ENCODE data around the gene LRPAP1. TPM values are rescaled to one million over a fixed set of nuclear protein-coding genes. Genes with fewer than 3 reads are reported as not detected.
"Not testable (repeated sequence)": the region's sequence is repeated elsewhere in the genome, so short reads cannot be mapped to it uniquely, and the experiment has no call there.

LRPAP1 gene
- total RNA-seq, 1 donor from 2014 or later = 76.1 TPM

DNA sequence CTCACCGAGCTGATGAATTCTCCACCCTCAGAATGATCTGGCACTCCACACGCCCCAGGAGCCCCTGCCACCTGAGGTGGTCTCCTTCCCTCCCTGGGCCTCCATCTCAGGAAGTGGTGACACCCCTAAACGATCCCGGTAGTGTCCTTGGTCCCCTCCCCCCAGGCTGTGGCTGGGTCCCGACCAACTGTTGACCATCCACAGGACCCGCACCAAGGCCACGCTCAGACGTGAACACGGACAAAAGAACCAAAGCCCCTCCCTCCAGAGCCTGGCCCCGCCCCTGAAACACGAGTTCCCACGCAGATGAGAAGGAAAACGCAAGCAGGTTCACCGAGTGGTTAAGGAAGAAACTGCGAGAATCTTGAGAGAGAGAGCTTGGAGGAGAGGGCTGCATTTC is 16.6 kb downstream of the LRPAP1 start:
- Mint-ChIP-seq H3K36me3 (ENCODE audit: low read depth) (peaks cover 43% of the 10 kb centered on the region), H3K27ac (no peak overlapping the region), H3K27me3 (no peaks in the 10 kb centered on the region), H3K4me3 (no peak overlapping the region), H3K9me3 (no peaks in the 10 kb centered on the region), H3K4me1 (no peaks in the 10 kb centered on the region)
- intact Hi-C loops (cut with micrococcal nuclease) = no loop called here
- DNase-seq = no peak

DNA sequence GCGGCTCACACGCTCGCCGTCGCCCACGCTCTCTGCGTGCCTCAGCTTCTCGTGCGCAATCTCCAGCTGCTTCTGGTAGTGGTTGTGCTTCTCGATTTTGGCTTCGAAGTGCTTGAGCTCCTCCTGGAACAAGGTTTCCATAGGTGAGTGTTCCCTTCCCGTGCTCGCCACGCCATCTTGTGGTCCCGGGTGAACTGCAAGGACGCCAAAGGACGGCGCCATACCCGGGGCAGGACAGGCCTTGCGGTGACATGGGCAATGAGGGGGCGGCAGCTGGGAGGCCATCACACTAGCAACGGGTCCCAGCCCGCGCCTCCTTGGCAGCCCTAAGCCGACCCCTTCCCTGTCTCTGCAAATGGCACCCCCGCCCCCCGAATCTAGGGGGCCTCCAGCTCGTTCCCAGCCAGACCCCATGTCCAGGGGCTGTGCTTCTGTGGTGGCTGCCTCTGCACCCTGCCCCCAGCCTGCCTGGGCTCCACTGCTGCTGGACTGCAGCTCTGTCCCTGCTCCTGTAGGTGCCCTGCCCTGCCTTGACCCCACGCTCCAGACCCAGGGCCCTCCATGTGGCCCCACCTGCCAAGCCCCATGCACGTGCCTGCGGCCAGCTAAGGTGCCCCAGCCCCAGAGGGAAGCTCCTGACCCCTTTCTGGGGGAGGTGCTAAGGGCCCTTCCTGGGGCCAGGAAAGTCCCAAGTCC is 17.3 kb downstream of the LRPAP1 start:
- H3K36me3 Mint-ChIP-seq (ENCODE audit: low read depth) = peaks cover 46% of the 10 kb centered on the region

DNA sequence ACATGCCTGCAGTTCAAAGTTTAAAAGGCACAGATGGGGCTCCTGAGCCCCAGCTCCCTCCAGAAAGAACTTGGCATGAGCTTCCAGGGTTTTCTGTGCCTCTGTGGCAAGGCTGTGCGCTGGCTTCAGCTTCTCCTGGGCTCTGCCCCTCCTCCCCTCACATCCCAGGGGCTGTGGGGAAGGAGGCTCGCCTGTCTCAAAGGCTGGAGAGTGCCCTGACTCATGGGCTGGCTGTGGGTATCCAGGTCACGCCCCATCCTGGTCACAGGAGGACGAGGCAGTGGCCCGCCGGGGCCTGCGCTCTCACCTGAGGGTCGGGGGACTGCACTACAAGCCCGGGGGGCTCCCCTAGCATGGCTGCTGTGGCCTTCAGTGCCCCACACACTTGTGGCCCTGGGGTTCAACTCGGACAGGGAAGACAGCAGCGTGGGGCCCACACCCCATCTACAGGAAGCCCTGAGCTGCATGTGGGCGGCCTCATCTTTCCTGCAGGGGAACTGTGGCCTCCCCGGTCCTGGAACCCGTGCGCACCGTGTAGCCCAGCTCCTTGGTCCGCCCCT is 17.9 kb downstream of the LRPAP1 start:
- intact Hi-C loops (cut with micrococcal nuclease) = no loop called here
- DNase-seq = no peak
- Mint-ChIP-seq H3K36me3 (ENCODE audit: low read depth) (peaks cover 49% of the 10 kb centered on the region), H3K4me3 (no peak overlapping the region), H3K4me1 (no peaks in the 10 kb centered on the region), H3K9me3 (no peaks in the 10 kb centered on the region), H3K27ac (no peak overlapping the region), H3K27me3 (no peaks in the 10 kb centered on the region)

More for the DNA sequence above, 17.3 kb downstream of the LRPAP1 start:
- Mint-ChIP-seq H3K9me3 (no peaks in the 10 kb centered on the region), H3K4me3 (no peak overlapping the region), H3K4me1 (no peaks in the 10 kb centered on the region), H3K27ac (no peak overlapping the region), H3K27me3 (no peaks in the 10 kb centered on the region)
- intact Hi-C loops (cut with micrococcal nuclease) = no loop called here
- no peak for DNase-seq

DNA sequence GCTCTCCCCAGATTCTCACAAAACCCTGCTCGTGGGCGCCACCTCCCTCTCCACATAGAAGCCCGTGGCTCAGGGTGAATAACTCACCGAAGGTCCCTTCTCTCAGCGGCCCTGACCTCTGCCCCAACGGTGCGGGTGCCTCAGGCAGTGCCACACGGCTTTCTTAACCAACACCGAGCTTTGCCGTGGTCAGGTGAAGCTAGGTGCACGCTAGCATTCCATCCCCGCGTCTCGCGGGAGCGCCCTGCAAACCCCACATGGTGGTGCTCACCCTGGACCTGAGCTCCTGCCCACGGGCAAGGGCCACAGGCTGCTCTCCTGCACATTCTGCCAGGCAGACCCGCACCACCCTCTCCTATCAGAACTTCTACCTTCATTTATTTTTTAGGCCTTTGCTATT is 18.4 kb downstream of the LRPAP1 start:
- Mint-ChIP-seq H3K27ac (no peak overlapping the region), H3K27me3 (no peaks in the 10 kb centered on the region), H3K9me3 (no peaks in the 10 kb centered on the region), H3K4me3 (no peak overlapping the region), H3K36me3 (ENCODE audit: low read depth) (peaks cover 51% of the 10 kb centered on the region), H3K4me1 (no peaks in the 10 kb centered on the region)
- intact Hi-C loops (cut with micrococcal nuclease) = no loop called here
- DNase-seq = no peak

DNA sequence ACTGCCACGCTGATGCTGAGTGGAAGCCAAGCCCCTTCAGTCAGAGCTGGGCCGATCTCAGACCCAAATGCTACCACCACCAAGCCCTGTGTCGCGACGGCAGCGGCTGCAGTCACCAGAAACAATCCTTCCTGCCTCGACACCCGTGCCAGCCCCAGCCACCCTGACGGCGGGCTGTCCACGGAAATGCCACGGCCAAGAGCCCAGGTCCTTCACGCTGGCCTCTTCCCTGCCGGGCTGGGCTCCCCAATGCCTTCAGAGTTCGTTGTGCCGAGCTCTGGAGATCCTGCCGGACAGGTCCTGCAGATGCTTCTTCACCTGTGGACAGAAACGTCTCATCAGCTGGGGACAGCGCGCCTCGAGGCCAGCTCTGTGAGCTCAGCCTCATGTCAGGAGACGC is 19.5 kb downstream of the LRPAP1 start:
- intact Hi-C loops (cut with micrococcal nuclease) = no loop called here
- no peaks in the 10 kb centered on the region for H3K9me3 Mint-ChIP-seq
- H3K4me1 Mint-ChIP-seq = peaks cover 5% of the 10 kb centered on the region
- no peak for DNase-seq
- no peak overlapping the region for H3K27ac Mint-ChIP-seq
- H3K27me3 Mint-ChIP-seq = no peaks in the 10 kb centered on the region
- H3K36me3 Mint-ChIP-seq (ENCODE audit: low read depth) = peaks cover 58% of the 10 kb centered on the region
- H3K4me3 Mint-ChIP-seq = no peak overlapping the region

DNA sequence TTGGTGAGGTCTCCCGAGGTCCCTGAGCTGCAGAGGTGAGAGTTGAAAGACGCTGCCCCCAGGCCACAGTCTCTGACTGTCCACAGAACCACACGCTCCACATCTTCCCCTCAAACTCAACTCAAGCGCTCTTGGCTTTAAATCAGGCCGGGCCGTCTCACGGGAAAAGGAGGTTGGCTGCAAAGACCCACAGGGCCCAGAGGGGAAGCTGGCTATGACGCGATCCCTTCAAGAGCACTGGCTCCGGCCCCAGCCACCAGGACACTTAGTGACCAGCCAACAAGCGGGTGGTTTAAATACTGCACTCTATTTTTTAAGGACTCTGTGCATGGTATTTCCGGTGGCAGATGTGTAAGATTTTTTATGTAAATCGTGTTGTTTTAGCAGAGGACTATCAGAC is 19.9 kb downstream of the LRPAP1 start:
- no peak overlapping the region for H3K27ac Mint-ChIP-seq
- H3K36me3 Mint-ChIP-seq (ENCODE audit: low read depth) = peaks cover 61% of the 10 kb centered on the region
- intact Hi-C loops (cut with micrococcal nuclease) = no loop called here

DNA sequence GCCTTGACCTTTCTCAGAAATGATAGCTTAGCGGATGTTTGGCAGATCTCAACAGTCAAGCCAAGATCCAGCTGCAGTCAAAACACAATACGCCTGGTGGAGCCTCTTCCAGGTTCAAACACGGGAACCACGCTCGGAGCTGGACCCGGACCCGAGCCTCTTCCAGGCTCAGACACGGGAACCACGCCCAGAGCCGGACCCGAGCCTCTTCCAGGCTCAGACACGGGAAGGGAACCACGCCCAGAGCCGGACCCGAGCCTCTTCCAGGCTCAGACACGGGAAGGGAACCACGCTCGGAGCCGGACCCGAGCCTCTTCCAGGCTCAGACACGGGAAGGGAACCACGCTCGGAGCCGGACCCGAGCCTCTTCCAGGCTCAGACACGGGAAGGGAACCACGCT is 20.6 kb downstream of the LRPAP1 start:
- intact Hi-C loops (cut with micrococcal nuclease); DNase-seq; H3K4me1 Mint-ChIP-seq; H3K9me3 Mint-ChIP-seq; H3K27me3 Mint-ChIP-seq; H3K27ac Mint-ChIP-seq; H3K4me3 Mint-ChIP-seq: not testable (repeated sequence)
- H3K36me3 Mint-ChIP-seq (ENCODE audit: low read depth) = peaks cover 65% of the 10 kb centered on the region

More for the DNA sequence above, 19.9 kb downstream of the LRPAP1 start:
- Mint-ChIP-seq H3K4me1 (peaks cover 5% of the 10 kb centered on the region), H3K9me3 (no peaks in the 10 kb centered on the region), H3K27me3 (no peaks in the 10 kb centered on the region), H3K4me3 (no peak overlapping the region)
- DNase-seq = no peak

DNA sequence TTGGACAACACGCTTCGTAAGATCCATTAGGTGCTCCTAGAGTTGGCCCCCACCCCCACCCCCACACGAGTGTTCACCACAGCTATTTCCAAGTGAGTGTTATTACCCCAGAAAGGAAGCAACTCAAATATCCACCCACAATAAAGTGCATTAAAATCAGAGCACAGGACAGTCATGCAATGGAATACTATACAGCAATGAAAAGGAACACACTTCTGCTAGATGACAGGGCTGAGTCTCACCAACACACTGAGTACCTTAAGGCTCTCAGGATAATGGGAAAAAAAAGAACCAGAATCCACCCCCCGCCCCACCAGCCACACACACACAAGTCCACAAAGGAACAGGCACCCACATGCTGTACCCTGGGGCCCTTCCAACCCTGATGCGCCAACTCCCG is 21.0 kb downstream of the LRPAP1 start:
- Mint-ChIP-seq H3K9me3 (no peaks in the 10 kb centered on the region), H3K27ac (no peak overlapping the region), H3K4me1 (peaks cover 5% of the 10 kb centered on the region), H3K27me3 (no peaks in the 10 kb centered on the region), H3K4me3 (no peak overlapping the region), H3K36me3 (ENCODE audit: low read depth) (peaks cover 62% of the 10 kb centered on the region)
- intact Hi-C loops (cut with micrococcal nuclease) = no loop called here
- no peak for DNase-seq

DNA sequence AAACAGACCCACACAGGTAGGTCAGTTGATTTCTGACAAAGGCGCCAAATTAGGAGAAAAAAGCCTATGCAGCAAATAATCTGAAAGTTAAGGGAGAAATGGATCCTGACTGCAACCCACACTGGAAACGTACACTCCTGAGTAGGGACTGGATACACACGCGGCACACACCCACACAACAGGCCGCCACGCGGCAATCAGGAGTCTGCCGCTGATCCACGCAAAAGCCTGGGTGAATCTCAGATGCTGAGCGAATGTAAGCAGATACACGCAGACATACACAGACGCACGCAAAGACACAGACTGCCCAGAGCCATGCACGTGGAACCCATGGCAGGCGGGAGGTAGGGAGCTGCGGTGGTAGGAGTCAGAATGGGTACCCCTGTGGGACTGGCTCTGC is 21.7 kb downstream of the LRPAP1 start:
- no peak overlapping the region for H3K4me3 Mint-ChIP-seq
- no peaks in the 10 kb centered on the region for H3K27me3 Mint-ChIP-seq
- intact Hi-C loops (cut with micrococcal nuclease) = no loop called here
- H3K27ac Mint-ChIP-seq = no peak overlapping the region
- H3K4me1 Mint-ChIP-seq = peaks cover 5% of the 10 kb centered on the region
- DNase-seq = no peak
- H3K36me3 Mint-ChIP-seq (ENCODE audit: low read depth) = peaks cover 60% of the 10 kb centered on the region
- no peaks in the 10 kb centered on the region for H3K9me3 Mint-ChIP-seq

DNA sequence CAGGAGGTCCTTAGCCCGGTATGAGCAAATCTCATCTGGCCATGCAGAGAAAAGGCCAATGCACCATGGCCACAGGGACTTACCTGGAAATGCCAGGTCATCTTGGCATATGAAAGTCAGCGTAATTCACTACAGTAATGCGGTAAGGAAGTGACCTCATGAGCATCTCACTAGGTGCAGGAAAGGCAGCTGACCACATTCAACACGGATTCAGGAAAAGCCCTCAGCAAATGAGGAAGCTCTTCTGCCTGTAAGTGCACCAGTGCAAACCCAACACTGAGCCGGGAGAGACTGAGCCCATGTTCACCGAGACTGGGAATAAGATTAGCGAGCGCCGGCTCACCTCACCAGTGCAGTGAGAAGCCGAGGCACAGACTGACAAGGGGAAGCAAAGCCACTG is 23.7 kb downstream of the LRPAP1 start:
- Mint-ChIP-seq H3K27me3 (no peaks in the 10 kb centered on the region), H3K4me3 (no peak overlapping the region), H3K27ac (no peak overlapping the region), H3K9me3 (no peaks in the 10 kb centered on the region), H3K36me3 (ENCODE audit: low read depth) (peaks cover 57% of the 10 kb centered on the region), H3K4me1 (peaks cover 7% of the 10 kb centered on the region)
- no peak for DNase-seq
- intact Hi-C loops (cut with micrococcal nuclease) = no loop called here

DNA sequence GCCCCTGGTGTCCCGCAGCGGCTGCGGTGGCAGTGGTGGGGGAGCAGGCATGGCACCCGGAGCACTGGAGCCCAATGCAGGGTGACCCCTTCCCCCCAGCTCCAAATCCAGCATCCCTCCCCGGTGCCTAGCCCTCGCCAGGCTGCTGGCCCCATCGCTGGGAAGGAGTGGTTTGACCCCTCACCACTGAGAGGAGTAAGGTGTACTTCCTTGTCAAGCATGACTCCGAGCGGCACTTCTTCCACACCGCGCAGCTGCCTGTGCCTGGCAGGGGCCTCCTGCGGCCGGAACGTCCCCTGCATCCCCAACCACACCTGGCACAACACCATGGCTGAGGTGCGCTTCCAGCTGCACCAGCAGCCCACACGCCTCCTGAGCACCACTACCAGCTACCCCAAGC is 27.0 kb downstream of the LRPAP1 start:
- Mint-ChIP-seq H3K4me1 (peaks cover 10% of the 10 kb centered on the region), H3K27me3 (no peaks in the 10 kb centered on the region), H3K27ac (no peak overlapping the region), H3K9me3 (no peaks in the 10 kb centered on the region), H3K4me3 (no peak overlapping the region), H3K36me3 (ENCODE audit: low read depth) (peaks cover 33% of the 10 kb centered on the region)
- intact Hi-C loops (cut with micrococcal nuclease) = no loop called here
- DNase-seq = no peak

DNA sequence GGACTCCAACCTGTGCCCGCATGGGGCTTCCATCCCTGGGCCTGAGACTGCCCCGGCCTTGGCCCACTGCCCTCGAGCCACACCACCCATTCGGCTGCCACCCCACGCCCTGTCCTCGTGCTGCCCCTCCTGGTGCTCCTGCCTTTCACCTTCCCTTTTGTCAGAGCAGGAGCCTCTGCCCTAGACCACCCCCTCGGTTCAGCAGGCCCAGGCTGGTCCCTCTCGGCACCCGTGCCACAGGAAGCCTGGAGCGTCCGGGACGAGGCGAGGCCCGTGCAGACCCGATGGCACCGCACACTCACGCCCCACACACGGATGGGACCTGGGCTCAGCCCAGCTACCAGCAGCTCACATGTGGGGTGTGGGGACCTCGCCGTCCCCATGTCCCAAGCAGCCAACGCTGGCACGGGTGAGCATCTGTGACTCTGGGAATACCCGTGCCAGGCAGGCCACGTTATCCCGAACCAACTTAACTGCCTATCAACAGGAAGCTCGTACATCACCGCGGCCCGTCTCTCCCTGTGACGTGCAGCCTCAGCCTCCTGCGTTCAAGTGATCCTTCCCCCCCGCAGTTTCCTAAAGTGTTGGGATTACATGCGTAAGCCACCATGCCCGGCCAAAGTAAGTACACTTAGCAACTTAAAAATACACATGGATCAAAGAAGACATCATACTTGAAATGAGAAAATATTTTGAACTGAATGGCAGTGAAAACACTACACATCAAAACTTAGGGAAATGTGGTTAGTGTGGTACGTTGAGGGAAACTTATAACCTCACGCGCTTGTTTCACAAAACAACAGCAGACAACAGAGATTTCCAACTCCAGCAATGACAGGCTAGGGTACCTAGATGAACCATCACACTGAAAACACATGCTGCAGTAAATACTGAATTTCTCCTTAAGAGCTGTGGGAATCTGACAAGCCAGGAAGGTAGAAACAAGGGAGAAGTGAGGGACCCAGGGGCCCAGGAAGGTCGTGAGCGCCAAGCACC is 29.0 kb downstream of the LRPAP1 start:
- intact Hi-C loops (cut with micrococcal nuclease) = no loop called here
- no peak for DNase-seq
- H3K36me3 Mint-ChIP-seq (ENCODE audit: low read depth) = peaks cover 21% of the 10 kb centered on the region
- H3K4me3 Mint-ChIP-seq = no peak overlapping the region
- H3K27ac Mint-ChIP-seq = peak overlapping the region; percentile 12
- H3K4me1 Mint-ChIP-seq = peaks cover 6% of the 10 kb centered on the region
- no peaks in the 10 kb centered on the region for H3K9me3 Mint-ChIP-seq
- no peaks in the 10 kb centered on the region for H3K27me3 Mint-ChIP-seq

DNA sequence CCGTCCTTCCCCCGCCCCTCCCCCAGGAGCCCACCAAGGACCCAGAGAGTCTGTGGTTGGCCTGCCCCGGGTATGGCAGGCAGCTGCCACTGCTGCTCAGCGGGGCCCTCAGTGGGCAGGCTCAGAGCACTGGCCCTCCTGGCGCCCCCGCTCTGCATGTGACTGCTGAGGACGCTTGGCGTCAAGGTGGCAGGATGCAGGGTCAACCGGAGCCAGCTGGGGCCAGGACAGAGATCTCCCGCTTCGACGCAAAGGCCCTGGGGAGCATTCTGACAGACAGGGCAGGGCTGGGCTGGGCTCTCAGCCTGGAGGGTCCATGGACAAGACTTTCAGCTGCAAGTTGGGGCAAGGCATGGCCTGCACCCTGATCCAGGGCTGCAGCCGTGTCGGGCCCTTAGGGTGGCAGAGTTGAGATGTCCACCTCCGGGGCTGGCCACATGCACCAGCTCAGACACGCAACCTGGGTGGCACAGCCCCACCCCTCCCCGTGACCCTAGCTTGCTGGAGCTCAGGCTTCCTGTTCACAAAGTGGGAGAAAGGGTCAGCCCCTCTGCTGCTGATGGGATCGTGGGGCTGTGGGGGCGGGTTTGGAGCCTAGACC is 30.3 kb downstream of the LRPAP1 start:
- Mint-ChIP-seq H3K27me3 (no peaks in the 10 kb centered on the region), H3K4me1 (peaks cover 5% of the 10 kb centered on the region), H3K9me3 (no peaks in the 10 kb centered on the region), H3K27ac (no peak overlapping the region), H3K36me3 (ENCODE audit: low read depth) (peaks cover 11% of the 10 kb centered on the region), H3K4me3 (no peak overlapping the region)
- intact Hi-C loops (cut with micrococcal nuclease) = no loop called here
- no peak for DNase-seq
